Fibroblast of pulmonary artery (primary cell): ENCODE results near the gene DAGLB.

Experiments
- DNase-seq: peaks from one replicate; pipeline ENCODE4 v3.0.0-alpha.2; 2010; ENCODE audit warnings: low read depth
- H3K4me3 ChIP-seq: replicated peaks from 2 replicates; pipeline ENCODE4 v1.5.1; 2011; ENCODE audit warnings: low read depth, mild to moderate bottlenecking, control low read depth, low read length, moderate library complexity
- TF ChIP-seq, protein P1 (sequence below): IDR thresholded peaks from 2 replicates; pipeline ENCODE4 v1.5.1; 2011; ENCODE audit warnings: mild to moderate bottlenecking, control low read depth, low read length, inconsistent platforms; ENCODE audit errors: missing control alignments

Gene DAGLB

GRCh38 chr7:6365451-6365850, 82.3 kb downstream of the DAGLB start:
- no peak overlapping the region for H3K4me3 ChIP-seq
- TF ChIP-seq, protein P1, sequence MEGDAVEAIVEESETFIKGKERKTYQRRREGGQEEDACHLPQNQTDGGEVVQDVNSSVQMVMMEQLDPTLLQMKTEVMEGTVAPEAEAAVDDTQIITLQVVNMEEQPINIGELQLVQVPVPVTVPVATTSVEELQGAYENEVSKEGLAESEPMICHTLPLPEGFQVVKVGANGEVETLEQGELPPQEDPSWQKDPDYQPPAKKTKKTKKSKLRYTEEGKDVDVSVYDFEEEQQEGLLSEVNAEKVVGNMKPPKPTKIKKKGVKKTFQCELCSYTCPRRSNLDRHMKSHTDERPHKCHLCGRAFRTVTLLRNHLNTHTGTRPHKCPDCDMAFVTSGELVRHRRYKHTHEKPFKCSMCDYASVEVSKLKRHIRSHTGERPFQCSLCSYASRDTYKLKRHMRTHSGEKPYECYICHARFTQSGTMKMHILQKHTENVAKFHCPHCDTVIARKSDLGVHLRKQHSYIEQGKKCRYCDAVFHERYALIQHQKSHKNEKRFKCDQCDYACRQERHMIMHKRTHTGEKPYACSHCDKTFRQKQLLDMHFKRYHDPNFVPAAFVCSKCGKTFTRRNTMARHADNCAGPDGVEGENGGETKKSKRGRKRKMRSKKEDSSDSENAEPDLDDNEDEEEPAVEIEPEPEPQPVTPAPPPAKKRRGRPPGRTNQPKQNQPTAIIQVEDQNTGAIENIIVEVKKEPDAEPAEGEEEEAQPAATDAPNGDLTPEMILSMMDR, result no peak
- DNase-seq, result no peak

GRCh38 chr7:6360841-6361240, 86.9 kb downstream of the DAGLB start:
- TF ChIP-seq, protein P1, result no peak
- DNase-seq, result peak; percentile 34
- no peak overlapping the region for H3K4me3 ChIP-seq

DNA sequence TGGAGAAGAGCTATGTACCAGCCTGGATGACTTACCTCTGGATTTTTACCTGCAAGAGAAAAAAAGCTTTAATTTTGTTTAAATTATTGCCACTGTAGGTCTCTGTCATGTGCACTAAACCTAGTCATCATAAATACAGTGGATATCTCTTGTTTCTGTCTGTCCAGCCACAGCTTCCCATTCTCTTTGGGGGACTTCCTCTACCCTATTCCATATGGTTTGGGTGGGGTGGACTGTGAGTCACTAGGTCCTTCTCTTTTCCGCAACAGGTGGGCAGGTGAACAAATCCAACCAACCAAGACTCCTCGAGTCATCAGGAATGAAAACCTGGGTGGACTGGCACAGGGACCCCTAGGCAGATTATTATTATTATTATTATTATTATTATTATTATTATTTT, 88.0 kb downstream of the DAGLB start:
- DNase-seq, result no peak
- H3K4me3 ChIP-seq, result no peak overlapping the region
- TF ChIP-seq, protein P1, result no peak
